ENCODE results near the gene ALG1.

The ALG1 gene

GRCh38 chr16:5027086-5027485, 44.6 kb upstream of the ALG1 start:
- H3K27me3 ChIP-seq = peaks cover 15% of the 10 kb centered on the region
- TF ChIP-seq, protein P1, sequence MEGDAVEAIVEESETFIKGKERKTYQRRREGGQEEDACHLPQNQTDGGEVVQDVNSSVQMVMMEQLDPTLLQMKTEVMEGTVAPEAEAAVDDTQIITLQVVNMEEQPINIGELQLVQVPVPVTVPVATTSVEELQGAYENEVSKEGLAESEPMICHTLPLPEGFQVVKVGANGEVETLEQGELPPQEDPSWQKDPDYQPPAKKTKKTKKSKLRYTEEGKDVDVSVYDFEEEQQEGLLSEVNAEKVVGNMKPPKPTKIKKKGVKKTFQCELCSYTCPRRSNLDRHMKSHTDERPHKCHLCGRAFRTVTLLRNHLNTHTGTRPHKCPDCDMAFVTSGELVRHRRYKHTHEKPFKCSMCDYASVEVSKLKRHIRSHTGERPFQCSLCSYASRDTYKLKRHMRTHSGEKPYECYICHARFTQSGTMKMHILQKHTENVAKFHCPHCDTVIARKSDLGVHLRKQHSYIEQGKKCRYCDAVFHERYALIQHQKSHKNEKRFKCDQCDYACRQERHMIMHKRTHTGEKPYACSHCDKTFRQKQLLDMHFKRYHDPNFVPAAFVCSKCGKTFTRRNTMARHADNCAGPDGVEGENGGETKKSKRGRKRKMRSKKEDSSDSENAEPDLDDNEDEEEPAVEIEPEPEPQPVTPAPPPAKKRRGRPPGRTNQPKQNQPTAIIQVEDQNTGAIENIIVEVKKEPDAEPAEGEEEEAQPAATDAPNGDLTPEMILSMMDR (IDR thresholded peaks at IDR 0.05; ENCODE audit: low read depth, low read length) = no peak
- H3K4me3 ChIP-seq (ENCODE audit: low read depth, low read length) = no peak overlapping the region
- no peaks in the 10 kb centered on the region for H3K4me1 ChIP-seq
- no peaks in the 10 kb centered on the region for H3K9me3 ChIP-seq
- DNase-seq = no peak
- H3K36me3 ChIP-seq = no peaks in the 10 kb centered on the region

DNA sequence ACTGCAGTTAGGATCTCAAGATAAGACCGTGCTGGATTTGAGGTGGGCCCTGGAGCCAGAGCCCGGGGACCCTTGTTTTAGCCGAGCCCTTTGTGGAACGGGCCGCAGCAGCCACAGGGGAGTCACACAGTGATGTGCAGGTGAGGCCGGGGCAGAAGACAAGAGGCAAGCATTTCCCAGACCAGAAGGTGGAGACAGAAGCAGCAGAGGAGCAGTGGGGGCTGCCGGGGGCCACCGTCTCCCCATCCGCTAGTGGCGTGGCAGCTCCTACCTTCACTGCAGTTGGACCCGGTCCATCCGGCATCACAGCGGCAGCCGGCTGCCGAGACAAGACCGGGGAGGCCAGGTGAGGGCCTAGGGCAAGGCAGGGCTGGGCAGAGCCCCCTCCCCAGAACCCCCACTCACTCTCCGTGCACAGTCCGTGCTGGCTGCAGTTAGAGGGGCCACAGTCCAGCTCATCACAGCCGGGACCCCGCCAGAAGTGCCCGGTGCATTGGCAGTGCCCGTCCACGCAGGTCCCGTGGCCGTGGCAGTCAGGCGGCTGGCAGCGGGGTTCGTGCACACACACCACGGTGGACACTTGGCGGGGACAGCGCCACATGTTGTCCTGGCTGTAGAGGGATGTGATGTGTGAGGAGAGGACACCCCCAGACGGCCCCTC, 43.9 kb upstream of the ALG1 start:
- no peak for DNase-seq
- TF ChIP-seq, protein P1 (IDR thresholded peaks at IDR 0.05; ENCODE audit: low read depth, low read length) = no peak
- Histone ChIP-seq H3K4me3 (ENCODE audit: low read depth, low read length) (no peak overlapping the region), H3K4me1 (no peaks in the 10 kb centered on the region), H3K9me3 (no peaks in the 10 kb centered on the region), H3K27me3 (peaks cover 9% of the 10 kb centered on the region), H3K36me3 (no peaks in the 10 kb centered on the region)

DNA sequence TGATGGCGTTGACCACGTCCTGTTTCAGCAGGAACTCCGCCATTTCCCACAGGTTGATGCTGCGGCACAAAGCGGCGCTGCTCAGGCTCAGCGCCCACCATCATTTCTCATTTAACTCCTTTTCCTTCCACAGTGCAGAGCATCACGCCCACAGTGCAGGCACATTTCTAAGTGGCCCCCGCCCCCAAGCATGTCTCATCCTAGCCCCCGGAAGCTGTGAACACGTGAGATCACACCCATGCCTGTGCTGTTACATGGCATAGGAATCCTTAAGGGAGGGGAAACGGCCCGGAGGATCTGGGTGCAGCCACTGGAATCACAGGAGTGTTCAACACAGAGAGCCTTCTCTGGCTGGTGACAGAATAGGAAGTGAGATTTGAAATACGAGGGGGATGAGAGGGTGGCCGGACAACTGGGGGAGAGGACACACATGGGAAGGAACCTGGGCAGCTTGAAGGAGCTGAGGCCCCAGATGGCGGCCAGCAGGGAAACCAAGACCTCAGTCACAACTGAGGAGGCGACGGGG, 42.6 kb upstream of the ALG1 start:
- no peak for DNase-seq
- H3K36me3 ChIP-seq = no peaks in the 10 kb centered on the region
- TF ChIP-seq, protein P1 (IDR thresholded peaks at IDR 0.05; ENCODE audit: low read depth, low read length) = no peak

DNA sequence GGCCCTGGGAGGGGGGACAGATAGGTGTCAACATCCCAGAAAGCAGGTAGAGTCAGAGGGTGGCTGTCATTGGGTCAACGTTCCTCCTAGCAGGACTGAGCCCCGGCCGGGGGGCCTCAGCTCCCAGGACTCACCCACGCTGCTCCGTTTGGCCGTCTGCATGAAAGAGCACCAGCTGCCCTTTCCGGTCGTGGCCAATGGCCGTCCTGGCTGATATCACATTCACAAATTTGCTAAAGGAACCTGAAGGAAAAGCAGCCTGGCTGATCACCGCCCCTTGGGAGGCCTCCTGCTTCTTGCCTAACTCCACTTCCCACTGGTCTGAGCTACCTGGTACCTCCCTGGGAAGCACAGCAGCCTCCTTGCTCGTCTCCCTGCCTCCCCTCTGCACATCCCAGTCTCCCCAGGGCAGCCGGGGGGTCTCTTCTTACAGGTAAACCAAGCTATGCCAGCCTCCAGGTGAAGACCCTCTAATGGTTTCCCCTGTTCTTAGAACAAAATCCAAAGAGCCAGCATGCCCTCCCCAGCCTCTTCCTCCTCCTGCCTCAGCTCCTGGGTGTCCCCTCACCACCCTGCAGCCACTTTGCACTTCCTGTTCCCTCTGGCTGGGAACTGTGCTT, 41.3 kb upstream of the ALG1 start:
- H3K9me3 ChIP-seq = no peaks in the 10 kb centered on the region
- DNase-seq = no peak
- no peaks in the 10 kb centered on the region for H3K27me3 ChIP-seq
- H3K4me1 ChIP-seq = no peaks in the 10 kb centered on the region; the same call in 1 of the 2 replicates
- no peak overlapping the region for H3K4me3 ChIP-seq (ENCODE audit: low read depth, low read length)
- TF ChIP-seq, protein P1 (IDR thresholded peaks at IDR 0.05; ENCODE audit: low read depth, low read length) = no peak
- H3K36me3 ChIP-seq = no peaks in the 10 kb centered on the region

More for the DNA sequence above, 42.6 kb upstream of the ALG1 start:
- H3K4me3 ChIP-seq (ENCODE audit: low read depth, low read length) = no peak overlapping the region
- no peaks in the 10 kb centered on the region for H3K9me3 ChIP-seq
- no peaks in the 10 kb centered on the region; the same call in 1 of the 2 replicates for H3K27me3 ChIP-seq
- H3K4me1 ChIP-seq = no peaks in the 10 kb centered on the region

DNA sequence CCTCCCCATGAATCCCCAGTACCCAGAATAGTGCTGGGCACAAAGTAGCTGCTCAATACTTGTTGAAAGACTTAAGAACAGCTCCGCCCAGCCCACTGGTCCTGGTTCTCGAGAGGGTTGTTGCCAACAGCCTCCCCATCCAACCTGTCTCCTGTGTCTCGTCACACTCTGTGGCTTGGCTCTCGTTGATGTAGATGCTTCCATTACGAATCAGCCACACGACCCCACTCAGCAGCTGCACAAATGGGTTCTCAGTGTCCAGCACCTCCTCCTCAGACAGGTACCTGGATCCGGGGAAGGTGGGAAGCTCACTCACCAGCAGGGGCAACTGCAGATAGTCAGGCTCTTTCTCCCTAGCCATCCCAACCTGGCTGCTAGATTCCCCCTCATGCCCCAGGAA, 40.0 kb upstream of the ALG1 start:
- DNase-seq = no peak
- TF ChIP-seq, protein P1 (IDR thresholded peaks at IDR 0.05; ENCODE audit: low read depth, low read length) = no peak
- no peak overlapping the region for H3K4me3 ChIP-seq (ENCODE audit: low read depth, low read length)
- H3K36me3 ChIP-seq = no peaks in the 10 kb centered on the region
- H3K9me3 ChIP-seq = no peaks in the 10 kb centered on the region
- no peaks in the 10 kb centered on the region; the same call in 1 of the 2 replicates for H3K4me1 ChIP-seq
- no peaks in the 10 kb centered on the region for H3K27me3 ChIP-seq

GRCh38 chr16:5032748-5033167, 38.9 kb upstream of the ALG1 start:
- no peaks in the 10 kb centered on the region; the same call in 1 of the 2 replicates for H3K4me1 ChIP-seq
- H3K9me3 ChIP-seq = no peaks in the 10 kb centered on the region
- DNase-seq = no peak
- TF ChIP-seq, protein P1 (IDR thresholded peaks at IDR 0.05; ENCODE audit: low read depth, low read length) = no peak
- no peaks in the 10 kb centered on the region for H3K36me3 ChIP-seq
- peak overlapping the region; percentile 80 for H3K4me3 ChIP-seq (ENCODE audit: low read depth, low read length)
- peaks cover 5% of the 10 kb centered on the region for H3K27me3 ChIP-seq
